Measurements from ENCODE around the gene EMILIN1. TPM values are rescaled to one million over a fixed set of nuclear protein-coding genes. Genes with fewer than 3 reads are reported as not detected.

EMILIN1 gene
- total and polyA plus RNA-seq, 9 donors = 8.6 to 321 (median 183) TPM

DNA sequence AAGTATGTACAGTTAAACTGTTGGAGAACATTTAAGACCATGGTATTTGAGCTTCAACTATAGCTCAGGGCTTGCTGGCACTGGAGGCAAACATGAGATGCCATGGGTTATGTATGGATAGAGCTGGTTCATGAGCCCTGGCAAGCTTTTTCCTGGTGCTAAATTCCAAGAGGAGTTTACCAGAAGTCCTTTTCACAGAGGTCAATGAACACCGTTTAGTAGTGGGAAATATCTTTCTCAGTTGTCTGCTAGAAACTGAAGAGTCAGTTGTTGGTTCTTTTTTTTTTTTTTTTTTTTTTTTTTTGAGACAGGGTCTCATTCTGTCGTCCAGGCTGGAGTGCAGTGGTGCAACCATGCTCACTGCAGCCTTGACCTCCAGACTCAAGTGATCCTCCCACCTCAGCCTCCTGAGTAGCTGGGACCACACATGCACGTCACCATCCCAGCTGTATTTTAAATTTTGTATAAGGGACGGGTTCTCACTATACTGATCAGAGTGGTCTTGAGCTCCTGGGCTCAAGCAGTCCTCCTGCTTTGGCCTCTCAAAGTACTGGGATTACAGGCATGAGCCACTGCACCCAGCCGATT, 9.5 kb downstream of the EMILIN1 start:
- intact Hi-C loops (cut with DNase I) = loop anchor here (2.0 to 10.0 kb wide), 5 partner anchors 36 to 125 kb away; partner anchors contain the start of genes AGBL5 (in 2 of the 4), MAPRE3 (in 2 of the 4) and TMEM214 (in 2 of the 4)
- Histone ChIP-seq H3K27me3 (no peaks in the 10 kb centered on the region), H3K4me3 (no peak overlapping the region), H3K36me3 (no peaks in the 10 kb centered on the region), H3K9me3 (no peaks in the 10 kb centered on the region), H3K27ac (no peak overlapping the region), H3K4me1 (ENCODE audit: insufficient read depth) (peaks cover 3% of the 10 kb centered on the region)
- no peak for DNase-seq
- no peak for TF ChIP-seq EP300 (IDR thresholded peaks at IDR 0.05)
- TF ChIP-seq POLR2A (IDR thresholded peaks at IDR 0.05) = no peak
- TF ChIP-seq, protein P1, sequence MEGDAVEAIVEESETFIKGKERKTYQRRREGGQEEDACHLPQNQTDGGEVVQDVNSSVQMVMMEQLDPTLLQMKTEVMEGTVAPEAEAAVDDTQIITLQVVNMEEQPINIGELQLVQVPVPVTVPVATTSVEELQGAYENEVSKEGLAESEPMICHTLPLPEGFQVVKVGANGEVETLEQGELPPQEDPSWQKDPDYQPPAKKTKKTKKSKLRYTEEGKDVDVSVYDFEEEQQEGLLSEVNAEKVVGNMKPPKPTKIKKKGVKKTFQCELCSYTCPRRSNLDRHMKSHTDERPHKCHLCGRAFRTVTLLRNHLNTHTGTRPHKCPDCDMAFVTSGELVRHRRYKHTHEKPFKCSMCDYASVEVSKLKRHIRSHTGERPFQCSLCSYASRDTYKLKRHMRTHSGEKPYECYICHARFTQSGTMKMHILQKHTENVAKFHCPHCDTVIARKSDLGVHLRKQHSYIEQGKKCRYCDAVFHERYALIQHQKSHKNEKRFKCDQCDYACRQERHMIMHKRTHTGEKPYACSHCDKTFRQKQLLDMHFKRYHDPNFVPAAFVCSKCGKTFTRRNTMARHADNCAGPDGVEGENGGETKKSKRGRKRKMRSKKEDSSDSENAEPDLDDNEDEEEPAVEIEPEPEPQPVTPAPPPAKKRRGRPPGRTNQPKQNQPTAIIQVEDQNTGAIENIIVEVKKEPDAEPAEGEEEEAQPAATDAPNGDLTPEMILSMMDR (IDR thresholded peaks at IDR 0.05) = no peak
- 67 to 75% (median 71%) methylated on average over 5 of the region's 5 CpGs for WGBS, 3 donors

DNA sequence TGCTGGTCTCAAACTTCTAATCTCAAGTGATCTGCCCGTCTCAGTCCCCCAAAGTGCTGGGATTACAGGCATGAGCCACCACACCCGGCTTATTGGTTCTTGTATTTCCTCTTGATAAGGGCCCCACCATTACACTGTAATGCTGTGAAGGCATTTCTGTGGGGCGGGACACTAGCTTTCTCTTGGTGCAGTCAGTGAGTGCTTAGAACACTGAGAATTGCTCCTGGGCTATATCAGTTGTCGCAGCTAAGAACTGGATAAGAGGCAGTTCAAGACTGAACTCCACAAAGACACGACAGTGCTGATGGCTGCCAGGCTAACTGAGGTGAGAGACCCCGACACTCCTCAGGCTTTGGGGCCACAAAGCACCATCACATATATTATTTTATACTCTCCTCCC, 10.2 kb downstream of the EMILIN1 start:
- WGBS, 3 donors = 92 to 94% (median 93%) methylated on average over 6 of the region's 6 CpGs
- Histone ChIP-seq H3K36me3 (no peaks in the 10 kb centered on the region), H3K9me3 (no peaks in the 10 kb centered on the region), H3K27me3 (no peaks in the 10 kb centered on the region), H3K4me1 (ENCODE audit: insufficient read depth) (peaks cover 3% of the 10 kb centered on the region), H3K4me3 (no peak overlapping the region), H3K27ac (no peak overlapping the region)
- TF ChIP-seq, protein P1 (IDR thresholded peaks at IDR 0.05) = no peak
- no peak for TF ChIP-seq POLR2A (IDR thresholded peaks at IDR 0.05)
- peak in 1 of 5 donors; percentile 10 for DNase-seq
- intact Hi-C loops (cut with DNase I) = loop anchor here (5.0 to 10.0 kb wide), 4 partner anchors 36 to 114 kb away; partner anchors contain the start of genes AGBL5 (in 2 of the 4), MAPRE3 (in 2 of the 4) and TMEM214 (in 2 of the 4)

DNA sequence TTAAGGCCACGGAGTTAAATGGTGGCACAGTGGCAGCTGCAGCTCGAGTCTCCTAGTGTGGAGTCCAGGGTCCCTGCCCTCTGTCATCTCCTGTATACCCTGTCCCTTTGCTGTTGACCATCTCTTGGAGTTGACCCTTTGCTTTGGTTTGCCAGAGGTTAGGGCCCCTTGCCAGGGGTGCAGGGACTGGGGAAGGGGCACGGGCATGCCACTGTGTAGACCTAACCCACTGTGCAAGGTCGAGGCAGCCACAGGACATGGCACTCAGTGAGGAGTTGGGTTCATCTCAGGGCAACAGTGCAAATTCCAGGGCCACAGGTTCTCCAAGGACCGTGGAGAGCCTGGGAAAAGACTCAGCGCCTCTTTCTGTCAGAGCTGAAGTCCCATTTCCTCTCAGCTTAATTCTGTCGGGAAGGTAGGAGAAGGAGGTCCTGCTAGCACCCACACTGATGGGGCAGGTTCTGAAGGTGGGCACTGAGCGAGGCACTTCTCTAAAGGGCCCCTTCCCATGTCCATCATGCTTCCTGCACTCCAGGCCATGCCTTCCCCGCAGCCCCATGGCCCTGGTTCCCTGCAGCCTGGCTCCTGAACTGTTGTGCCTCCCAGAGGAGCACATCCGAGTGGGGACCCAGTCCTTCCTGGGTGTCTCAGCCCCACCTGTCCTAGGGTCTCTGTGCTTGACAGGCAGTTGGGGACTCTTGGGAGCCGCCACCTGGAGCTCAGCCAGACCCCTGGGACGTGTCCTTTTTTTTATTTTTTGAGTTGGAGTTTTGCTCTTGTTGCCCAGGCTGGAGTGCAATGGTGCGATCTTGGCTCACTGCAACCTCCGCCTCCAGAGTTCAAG, 10.9 kb downstream of the EMILIN1 start:
- Histone ChIP-seq H3K36me3 (no peaks in the 10 kb centered on the region), H3K4me1 (ENCODE audit: insufficient read depth) (peaks cover 3% of the 10 kb centered on the region), H3K27ac (no peak overlapping the region), H3K27me3 (no peaks in the 10 kb centered on the region), H3K9me3 (no peaks in the 10 kb centered on the region), H3K4me3 (no peak overlapping the region)
- WGBS, 3 donors = 87 to 92% (median 88%) methylated on average over 14 of the region's 14 CpGs
- TF ChIP-seq EP300 (IDR thresholded peaks at IDR 0.05) (no peak), POLR2A (IDR thresholded peaks at IDR 0.05) (no peak)
- TF ChIP-seq, protein P1 (IDR thresholded peaks at IDR 0.05) = no peak
- peak in 1 of 5 donors; percentile 19 for DNase-seq
- intact Hi-C loops (cut with DNase I) = loop anchor here (5.0 to 10.0 kb wide), 4 partner anchors 37 to 115 kb away; partner anchors contain the start of genes AGBL5 (in 2 of the 4), MAPRE3 (in 2 of the 4) and TMEM214 (in 2 of the 4)

DNA sequence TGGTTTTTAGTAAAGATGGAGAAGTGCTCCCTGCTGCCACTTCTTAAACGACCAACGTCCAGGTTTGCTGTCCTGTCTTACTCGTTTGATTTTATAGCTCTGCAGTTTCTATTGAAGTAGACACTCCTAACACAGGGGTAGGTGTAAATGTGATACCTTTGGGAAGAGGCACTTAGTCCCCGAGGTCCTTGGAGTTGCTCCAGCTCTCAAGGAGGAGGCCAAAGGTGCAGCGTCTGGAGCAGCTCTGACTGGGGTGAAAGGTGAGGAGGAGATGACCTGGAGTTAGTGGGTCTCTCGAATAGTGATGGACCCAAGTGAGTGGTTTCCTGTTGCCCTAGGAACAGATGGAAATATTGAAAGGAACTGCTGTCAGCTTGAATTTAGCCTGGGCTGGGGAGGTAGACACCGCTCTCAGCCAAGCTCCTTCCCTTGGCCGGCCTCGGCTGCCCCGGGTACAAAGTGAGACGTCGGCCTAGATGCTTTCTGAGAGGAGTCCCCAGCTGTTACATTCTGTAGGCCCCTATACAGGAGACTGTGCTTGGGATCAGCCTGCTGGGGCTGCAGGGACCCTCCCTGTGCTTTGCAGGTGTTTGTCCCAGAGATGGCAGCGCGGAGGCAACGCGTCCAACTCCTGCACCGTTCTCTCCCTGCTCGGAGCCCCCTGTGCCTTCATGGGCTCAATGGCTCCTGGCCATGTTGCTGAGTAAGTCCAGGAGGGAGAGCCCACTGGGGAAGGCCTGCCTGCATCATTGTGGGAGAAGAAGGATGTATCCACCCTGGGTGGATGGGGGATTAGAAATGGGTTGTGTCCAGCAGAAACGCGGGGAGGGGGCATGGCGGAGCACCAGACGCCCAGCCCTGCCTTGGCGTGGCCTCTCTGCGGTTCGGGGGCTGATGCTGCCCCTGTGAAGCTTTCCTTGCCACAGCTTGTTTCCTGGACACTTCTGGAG, 13.6 kb downstream of the EMILIN1 start:
- H3K27ac ChIP-seq = no peak overlapping the region
- peak in 1 of 5 donors; percentile 14 for DNase-seq

More for the DNA sequence above, 13.6 kb downstream of the EMILIN1 start:
- no peaks in the 10 kb centered on the region for H3K27me3 ChIP-seq
- H3K4me1 ChIP-seq (ENCODE audit: insufficient read depth) = peaks cover under 1% of the 10 kb centered on the region
- H3K36me3 ChIP-seq = no peaks in the 10 kb centered on the region
- no peaks in the 10 kb centered on the region for H3K9me3 ChIP-seq
- H3K4me3 ChIP-seq = no peak overlapping the region
- WGBS, 3 donors = 73 to 77% (median 74%) methylated on average over 25 of the region's 25 CpGs
- intact Hi-C loops (cut with DNase I) = loop anchor here in 1 of 4 donors (10.0 kb wide), 1 partner anchor 183 kb away; the partner anchor contains the start of gene DNAJC5G
- TF ChIP-seq POLR2A (IDR thresholded peaks at IDR 0.05) = no peak
- TF ChIP-seq EP300 (IDR thresholded peaks at IDR 0.05) = no peak
